HG02623 (cell line): ENCODE data around the gene BCL2L11.
A peak's percentile ranks its signal among the peaks of the same experiment; 100 is the strongest.

Experiments used
- ATAC-seq: cut with Tn5 transposase; IDR thresholded peaks from one replicate; pipeline ENCODE4 v1.9.1; 2021; ENCODE audit warnings: moderate library complexity; ENCODE audit not compliant: unreplicated experiment

BCL2L11 gene

GRCh38 chr2:111188681-111189080, 68.0 kb downstream of the BCL2L11 start:
- no peak for ATAC-seq

- no peak for ATAC-seq
Observed at GRCh38 chr2:111189106-111189505, 68.4 kb downstream of the BCL2L11 start.

DNA sequence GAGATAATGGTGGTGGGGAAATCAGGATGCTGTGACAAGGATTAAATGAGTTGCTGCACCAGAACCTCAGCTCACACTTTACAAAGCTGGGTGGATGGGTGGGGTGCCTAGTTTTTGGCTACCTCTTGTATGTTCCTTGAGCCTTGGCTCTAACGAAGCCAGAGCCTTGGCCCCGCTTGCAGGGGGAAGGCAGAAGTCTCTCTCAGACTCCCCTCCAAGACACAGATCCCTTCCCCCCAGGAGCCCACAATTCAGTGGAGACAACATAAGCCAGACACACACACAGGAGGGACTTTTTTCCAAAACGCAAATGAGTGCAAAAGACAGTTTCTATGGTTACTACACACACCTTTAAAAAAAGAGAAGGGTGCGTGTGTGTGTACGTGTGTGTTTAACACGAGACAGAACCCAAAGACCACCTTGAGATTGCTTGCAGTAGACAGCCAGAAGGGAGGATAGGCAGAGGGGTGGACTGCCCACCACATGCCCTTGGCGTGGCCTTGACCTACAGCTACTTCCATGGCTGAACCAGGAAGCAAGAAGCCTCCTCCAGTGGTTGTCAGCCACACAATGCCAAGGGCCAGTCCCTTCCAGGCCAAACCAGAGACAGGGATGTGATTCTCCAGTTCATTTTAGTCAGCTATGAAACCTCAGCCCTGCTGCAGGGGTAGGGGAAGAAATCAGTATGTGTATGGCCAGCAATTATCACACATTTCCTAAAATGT, 70.3 kb downstream of the BCL2L11 start:
- no peak for ATAC-seq

- ATAC-seq, result no peak
Observed at GRCh38 chr2:111191877-111192276, 71.2 kb downstream of the BCL2L11 start.

GRCh38 chr2:111192776-111193368, 72.2 kb downstream of the BCL2L11 start:
- no peak for ATAC-seq

GRCh38 chr2:111194835-111195621, 74.3 kb downstream of the BCL2L11 start:
- peak; percentile 48 for ATAC-seq

- ATAC-seq, result no peak
Observed at GRCh38 chr2:111196435-111196834, 75.7 kb downstream of the BCL2L11 start.

GRCh38 chr2:111198701-111199100, 78.0 kb downstream of the BCL2L11 start:
- no peak for ATAC-seq

DNA sequence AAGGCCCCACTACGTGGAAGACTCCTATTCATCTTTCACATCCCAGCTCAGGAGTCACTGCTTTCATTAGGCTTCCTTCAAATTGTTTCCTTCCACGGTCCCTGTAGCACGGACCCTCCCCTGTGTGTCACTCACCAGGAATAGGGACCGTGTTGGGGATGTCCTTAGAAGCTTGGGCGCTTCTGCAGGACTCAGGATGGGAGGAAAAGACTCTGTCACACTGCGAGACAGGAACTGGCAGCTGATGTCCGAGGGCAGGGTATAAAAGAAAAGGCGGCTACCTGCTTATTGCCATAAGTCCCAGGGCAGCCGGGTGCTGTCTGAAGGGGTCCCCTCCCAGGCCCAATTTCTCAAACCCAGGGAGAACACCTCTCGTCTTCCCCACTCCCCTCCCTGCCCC, 79.1 kb downstream of the BCL2L11 start:
- ATAC-seq, result no peak

- no peak for ATAC-seq
Observed at GRCh38 chr2:111200333-111200881, 79.7 kb downstream of the BCL2L11 start.

- ATAC-seq, result peak; percentile 76
Observed at GRCh38 chr2:111201214-111201613, 80.5 kb downstream of the BCL2L11 start.

- ATAC-seq, result no peak
Observed at GRCh38 chr2:111202266-111203040, 81.7 kb downstream of the BCL2L11 start.

DNA sequence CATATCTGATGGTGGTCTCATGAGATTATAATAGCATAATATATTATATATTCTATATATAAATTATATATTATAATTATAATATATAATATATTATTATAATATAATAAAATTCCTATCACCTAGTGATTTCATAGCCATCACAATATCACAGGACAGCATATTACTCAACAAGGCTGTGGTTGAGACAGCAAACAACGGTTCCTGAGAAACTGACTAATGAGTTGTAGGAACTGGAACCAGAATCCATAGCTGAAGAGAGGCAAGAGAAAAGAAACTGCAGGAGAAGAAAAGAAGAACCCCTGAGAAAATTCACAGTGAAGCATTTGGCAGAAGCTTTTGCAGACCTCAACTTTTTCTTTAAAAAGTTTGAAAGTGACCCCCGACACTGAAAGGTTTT, 84.0 kb downstream of the BCL2L11 start:
- no peak for ATAC-seq

- no peak for ATAC-seq
Observed at GRCh38 chr2:111205774-111206173, 85.1 kb downstream of the BCL2L11 start.

GRCh38 chr2:111207851-111208250, 87.1 kb downstream of the BCL2L11 start:
- no peak for ATAC-seq

- ATAC-seq, result peak; percentile 19
Observed at GRCh38 chr2:111208639-111209038, 87.9 kb downstream of the BCL2L11 start.

GRCh38 chr2:111209045-111209514, 88.4 kb downstream of the BCL2L11 start:
- peak; percentile 96 for ATAC-seq

- no peak for ATAC-seq
Observed at GRCh38 chr2:111210036-111210435, 89.3 kb downstream of the BCL2L11 start.

DNA sequence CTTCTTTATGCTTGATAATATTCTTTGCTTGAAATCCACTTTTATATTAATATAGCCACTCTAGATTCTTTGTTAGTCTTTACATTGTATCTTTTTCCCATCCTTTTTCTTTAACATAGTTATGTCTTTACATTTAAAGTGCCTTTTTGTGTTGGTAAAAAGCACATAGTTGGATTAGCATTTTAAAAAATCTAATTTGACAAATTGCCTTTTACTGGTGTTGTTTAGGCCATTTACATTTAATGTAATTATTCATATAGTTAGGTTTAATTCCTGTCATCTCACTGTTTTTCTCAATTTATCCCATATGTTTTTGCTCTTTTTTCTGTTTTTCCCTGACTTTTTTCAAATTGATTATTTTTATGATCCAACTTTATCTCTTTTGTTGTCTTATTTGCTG, 93.2 kb downstream of the BCL2L11 start:
- no peak for ATAC-seq

- no peak for ATAC-seq
Observed at GRCh38 chr2:111216811-111217652, 96.3 kb downstream of the BCL2L11 start.
